Duodenal mucosa (tissue), 2 donors: ENCODE data around the gene CARMIL3.
"Not testable (repeated sequence)": the region's sequence is repeated elsewhere in the genome, so short reads cannot be mapped to it uniquely, and the experiment has no call there.

Experiments
- H3K27ac ChIP-seq: one replicate; pipeline ENCODE4 v1.7.0; 2013; ENCODE audit warnings: low read depth, low read length
- H3K27me3 ChIP-seq, 2 donors: one replicate each; pipeline ENCODE4 v1.7.0; 2013; ENCODE audit warnings: low read length in 2 of 2, control low read depth in 1 of 2; ENCODE audit not compliant: insufficient read depth in 2 of 2, control insufficient read depth in 1 of 2
- H3K36me3 ChIP-seq, 2 donors: one replicate each; pipeline ENCODE4 v1.7.0; 2013; ENCODE audit warnings: low read length in 2 of 2, control low read depth in 1 of 2; ENCODE audit not compliant: insufficient read depth in 2 of 2, control insufficient read depth in 1 of 2
- H3K4me1 ChIP-seq, 2 donors: one replicate each; pipeline ENCODE4 v1.7.0; 2013; ENCODE audit warnings: low read length in 2 of 2, control low read depth in 1 of 2; ENCODE audit not compliant: insufficient read depth in 2 of 2, control insufficient read depth in 1 of 2
- H3K4me3 ChIP-seq, 2 donors: one replicate each; pipeline ENCODE4 v1.7.0; 2013; ENCODE audit warnings: low read length in 2 of 2, low read depth in 1 of 2
- H3K9ac ChIP-seq, 2 donors: one replicate each; pipeline ENCODE4 v1.7.0; 2013; ENCODE audit warnings: low read length in 2 of 2, low read depth in 1 of 2
- H3K9me3 ChIP-seq, 2 donors: one replicate each; pipeline ENCODE4 v1.7.0; 2013; ENCODE audit warnings: low read length in 2 of 2, control low read depth in 1 of 2; ENCODE audit not compliant: control insufficient read depth in 1 of 2

CARMIL3 gene

GRCh38 chr14:24019944-24020343, 31.9 kb upstream of the CARMIL3 start:
- not testable (repeated sequence) for H3K9ac ChIP-seq, H3K27me3 ChIP-seq, H3K27ac ChIP-seq, H3K36me3 ChIP-seq, H3K4me1 ChIP-seq, H3K9me3 ChIP-seq, H3K4me3 ChIP-seq

GRCh38 chr14:24020520-24020919, 31.3 kb upstream of the CARMIL3 start:
- not testable (repeated sequence) for H3K27me3 ChIP-seq, H3K9me3 ChIP-seq, H3K27ac ChIP-seq, H3K36me3 ChIP-seq, H3K4me3 ChIP-seq, H3K4me1 ChIP-seq, H3K9ac ChIP-seq

DNA sequence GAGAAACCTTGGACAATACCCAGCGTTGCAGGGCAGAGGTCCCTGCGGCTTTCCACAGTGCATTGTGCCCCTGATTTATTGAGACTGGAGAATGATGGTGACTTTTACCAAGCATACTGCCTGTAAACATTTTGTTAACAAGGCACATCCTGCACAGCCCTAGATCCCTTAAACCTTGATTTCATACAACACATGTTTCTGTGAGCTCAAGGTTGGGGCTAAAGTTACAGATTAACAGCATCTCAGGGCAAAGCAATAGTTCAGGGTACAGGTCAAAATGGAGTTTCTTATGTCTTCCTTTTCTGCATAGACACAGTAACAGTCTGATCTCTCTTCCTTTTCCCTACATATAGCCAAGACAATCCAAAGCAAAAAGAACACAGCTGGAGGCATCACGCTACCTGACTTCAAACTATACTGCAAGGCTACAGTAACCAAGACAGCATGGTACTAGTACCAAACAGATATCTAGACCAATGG, 26.8 kb upstream of the CARMIL3 start:
- H3K36me3 ChIP-seq, H3K9me3 ChIP-seq, H3K27ac ChIP-seq, H3K27me3 ChIP-seq, H3K4me1 ChIP-seq, H3K4me3 ChIP-seq, H3K9ac ChIP-seq: not testable (repeated sequence)

- not testable (repeated sequence) for H3K9me3 ChIP-seq, H3K9ac ChIP-seq, H3K36me3 ChIP-seq, H3K27ac ChIP-seq, H3K4me1 ChIP-seq, H3K27me3 ChIP-seq, H3K4me3 ChIP-seq
Observed at GRCh38 chr14:24029687-24030086, 22.1 kb upstream of the CARMIL3 start.

GRCh38 chr14:24031331-24031730, 20.5 kb upstream of the CARMIL3 start:
- H3K4me3 ChIP-seq, H3K9ac ChIP-seq, H3K27me3 ChIP-seq, H3K27ac ChIP-seq, H3K4me1 ChIP-seq, H3K36me3 ChIP-seq, H3K9me3 ChIP-seq: not testable (repeated sequence)

DNA sequence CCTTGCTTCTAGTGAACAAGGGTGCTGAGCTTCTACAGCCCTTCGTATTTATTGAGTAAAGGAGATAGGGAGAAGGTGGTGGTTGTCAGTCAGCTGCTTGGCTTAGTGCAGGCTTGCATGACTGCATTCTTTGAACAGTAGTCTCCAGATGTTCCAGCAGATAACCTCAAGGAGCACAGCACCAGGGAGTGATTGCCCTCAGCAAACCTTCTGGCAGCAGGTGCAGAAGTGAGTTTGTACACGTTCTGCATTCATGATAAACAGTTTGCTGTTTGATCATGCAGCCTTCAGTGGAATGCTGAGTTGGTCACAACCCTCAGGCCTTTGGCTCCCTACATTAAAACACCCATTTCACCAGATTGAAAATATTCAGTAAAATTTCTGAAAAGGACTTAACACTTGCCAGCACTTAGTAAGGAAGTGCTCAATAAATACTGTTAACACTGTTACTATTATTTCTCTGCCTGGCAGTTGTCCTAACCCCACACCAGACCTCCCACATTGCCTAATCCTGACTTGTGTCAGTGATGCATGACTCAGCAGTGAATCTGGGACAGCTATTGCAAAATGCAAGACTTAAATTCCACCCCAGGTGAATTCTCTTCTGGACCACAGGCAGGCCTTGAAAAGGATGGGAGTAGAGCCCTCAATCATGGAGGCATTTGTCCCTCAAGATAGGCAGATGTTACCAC, 18.9 kb upstream of the CARMIL3 start:
- no peak overlapping the region for H3K27ac ChIP-seq
- no peaks in the 10 kb centered on the region for H3K9me3 ChIP-seq
- no peaks in the 10 kb centered on the region for H3K27me3 ChIP-seq
- no peak overlapping the region for H3K4me3 ChIP-seq
- no peaks in the 10 kb centered on the region for H3K36me3 ChIP-seq
- H3K9ac ChIP-seq = no peak overlapping the region
- peaks cover 0 to 3% of the 10 kb centered on the region in 2 donors for H3K4me1 ChIP-seq

DNA sequence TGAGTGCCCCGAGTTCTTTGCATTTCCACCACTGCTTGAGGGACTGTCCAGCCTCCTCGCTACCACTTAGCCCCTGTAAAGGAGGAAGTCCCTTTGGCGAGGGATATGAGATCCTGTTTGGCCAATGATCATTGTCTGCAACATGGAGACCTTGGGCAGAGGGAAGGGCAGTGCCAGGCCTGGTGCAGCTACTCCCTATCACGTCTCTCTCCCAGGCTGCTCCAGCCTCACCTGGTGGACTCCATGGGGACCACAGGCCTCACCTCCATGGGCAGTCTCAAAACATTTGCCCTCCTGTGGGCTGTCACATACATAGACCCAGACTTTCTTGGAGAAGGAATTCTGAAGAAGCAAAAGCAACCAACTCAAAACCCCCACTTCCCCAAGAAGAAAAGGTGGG, 16.0 kb upstream of the CARMIL3 start:
- H3K9ac ChIP-seq, H3K27me3 ChIP-seq, H3K36me3 ChIP-seq, H3K4me1 ChIP-seq, H3K27ac ChIP-seq, H3K9me3 ChIP-seq: not testable (repeated sequence)
- peak overlapping the region in 1 of 2 donors; percentile 88 for H3K4me3 ChIP-seq

DNA sequence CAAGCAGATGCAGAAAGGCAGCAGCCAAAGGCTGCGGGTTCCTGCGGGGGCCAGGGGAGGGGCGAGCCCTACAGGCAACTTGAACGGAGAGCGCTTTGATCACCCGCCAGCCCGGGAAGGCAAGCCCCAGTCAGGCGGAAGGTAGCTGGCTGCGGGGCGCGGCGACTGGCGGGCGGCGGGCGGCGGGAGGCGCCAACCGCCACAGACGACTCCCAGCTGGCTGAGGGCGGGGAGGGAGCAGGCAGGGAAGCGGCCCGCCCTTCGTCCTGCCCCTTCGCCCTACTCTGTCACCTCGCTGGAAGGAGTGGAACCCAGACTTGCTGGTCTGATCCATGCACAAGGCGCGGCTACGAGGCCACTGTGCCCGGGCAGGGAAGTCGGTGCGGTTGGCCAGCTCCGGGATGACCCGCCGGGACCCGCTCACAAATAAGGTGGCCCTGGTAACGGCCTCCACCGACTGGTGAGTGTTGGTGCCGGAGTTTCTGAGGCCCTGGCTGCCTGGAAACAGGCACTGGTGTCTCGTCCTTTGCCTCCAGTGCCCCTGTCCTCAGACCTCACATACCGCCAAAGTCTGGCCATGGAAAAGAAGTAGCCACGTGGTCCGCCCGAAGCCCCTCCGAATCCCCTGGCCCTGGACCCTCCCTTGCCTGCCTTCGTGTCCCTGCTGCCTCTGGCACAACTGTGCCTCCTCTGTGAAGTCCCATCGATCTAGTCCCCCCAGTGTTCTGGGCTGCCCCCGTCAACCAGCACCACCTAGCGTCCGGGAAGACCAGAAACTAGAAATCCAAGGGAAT, 15.4 kb upstream of the CARMIL3 start:
- Histone ChIP-seq H3K27me3 (no peaks in the 10 kb centered on the region), H3K4me3 (peak overlapping the region; percentile 82 to 88), H3K9me3 (no peaks in the 10 kb centered on the region), H3K4me1 (peaks cover 0 to 3% of the 10 kb centered on the region in 2 donors), H3K27ac (peak overlapping the region; percentile 92), H3K9ac (peak overlapping the region; percentile 78), H3K36me3 (no peaks in the 10 kb centered on the region)

DNA sequence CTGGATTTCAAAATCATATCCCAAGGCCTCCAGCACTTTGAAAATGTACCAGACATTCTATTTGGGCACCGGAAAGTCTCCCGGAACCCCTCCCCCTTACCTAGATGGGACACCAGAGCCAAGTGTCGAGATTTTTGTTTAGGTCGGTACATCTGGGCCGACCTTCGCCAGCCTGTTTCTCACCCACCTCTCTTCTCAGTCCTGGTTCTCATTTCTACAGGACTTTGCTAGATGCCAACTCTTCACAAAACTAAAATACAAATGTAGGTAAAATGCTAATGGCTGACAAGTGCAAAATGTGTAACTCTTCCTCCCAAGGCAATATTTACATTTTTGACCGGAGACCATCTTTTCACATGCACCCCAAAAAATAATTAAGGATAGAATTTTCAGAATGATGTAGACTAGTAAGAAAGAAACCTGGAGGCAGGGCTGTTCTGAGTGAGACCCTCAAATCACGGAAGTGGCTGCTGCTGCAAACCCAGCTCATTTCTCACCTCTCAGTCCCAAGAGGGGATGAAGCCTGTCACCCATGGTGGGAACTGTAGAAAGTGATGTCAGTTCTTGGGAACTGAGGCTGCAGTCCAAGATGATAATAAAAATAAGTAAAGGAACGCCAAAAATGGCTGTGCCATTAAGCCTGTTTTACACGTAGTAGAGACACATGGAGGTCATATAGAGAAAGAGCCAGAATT, 14.7 kb upstream of the CARMIL3 start:
- peak overlapping the region; percentile 92 for H3K27ac ChIP-seq
- H3K4me1 ChIP-seq, H3K36me3 ChIP-seq, H3K9me3 ChIP-seq, H3K27me3 ChIP-seq: not testable (repeated sequence)
- H3K9ac ChIP-seq = peak overlapping the region in 1 of 2 donors; percentile 78
- peak overlapping the region; percentile 82 to 88 for H3K4me3 ChIP-seq

DNA sequence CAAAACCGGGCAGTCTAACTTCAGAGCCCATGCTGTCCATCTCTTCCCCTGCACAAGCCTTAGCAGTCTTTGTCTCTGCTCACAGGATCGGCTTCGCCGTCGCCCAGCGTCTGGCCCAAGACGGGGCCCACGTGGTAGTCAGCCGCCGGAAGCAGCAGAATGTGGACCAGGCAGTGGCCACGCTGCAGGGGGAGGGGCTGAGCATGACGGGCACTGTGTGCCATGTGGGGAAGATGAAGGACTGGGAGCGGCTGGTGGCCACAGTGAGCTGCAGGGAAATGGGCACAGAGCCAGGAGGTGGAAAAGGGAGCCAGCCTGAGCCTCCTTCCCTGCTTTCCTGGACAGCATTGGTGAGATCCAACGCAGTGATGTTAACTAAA, 14.2 kb upstream of the CARMIL3 start:
- Histone ChIP-seq H3K9ac (no peak overlapping the region), H3K27me3 (no peaks in the 10 kb centered on the region), H3K4me1 (peaks cover 2 to 5% of the 10 kb centered on the region in 2 donors), H3K9me3 (no peaks in the 10 kb centered on the region), H3K27ac (no peak overlapping the region), H3K4me3 (no peak overlapping the region), H3K36me3 (no peaks in the 10 kb centered on the region)
